Measurements from ENCODE around the gene DFFB.
"Not testable (repeated sequence)": the region's sequence is repeated elsewhere in the genome, so short reads cannot be mapped to it uniquely, and the experiment has no call there.

DFFB gene

GRCh38 chr1:3856923-3857790 lies at the start of gene DFFB, which contains the start of gene CEP104:
DFFB (plus strand) TSS chr1:3857476; CDS start chr1:3857604, 128 bp downstream.
CEP104 (minus strand) TSS chr1:3857211; CDS start chr1:3852407, 4,804 bp downstream.
- DNase-seq, result peak; percentile 99

GRCh38 chr1:3807769-3808168 lies 49.5 kb upstream of the DFFB start:
- DNase-seq, result no peak

GRCh38 chr1:3809680-3810079 lies 47.6 kb upstream of the DFFB start:
- DNase-seq, result no peak

GRCh38 chr1:3810149-3810761 lies 47.0 kb upstream of the DFFB start:
- not testable (repeated sequence) for DNase-seq

- DNase-seq, result no peak
These were observed 45.7 kb upstream of the DFFB start for GRCh38 chr1:3811595-3811911.

GRCh38 chr1:3814065-3814464 lies 43.2 kb upstream of the DFFB start:
- DNase-seq, result no peak

GRCh38 chr1:3814771-3815561 lies 42.3 kb upstream of the DFFB start:
- no peak for DNase-seq

GRCh38 chr1:3816331-3817137 lies 40.7 kb upstream of the DFFB start:
- DNase-seq, result no peak

- DNase-seq, result no peak
These were observed 40.0 kb upstream of the DFFB start for GRCh38 chr1:3817138-3817740.

- DNase-seq, result no peak
These were observed 39.3 kb upstream of the DFFB start for GRCh38 chr1:3817821-3818597.

- DNase-seq, result no peak
These were observed 37.5 kb upstream of the DFFB start for GRCh38 chr1:3819771-3820200.

- DNase-seq, result no peak
These were observed 37.0 kb upstream of the DFFB start for GRCh38 chr1:3820316-3820715.

GRCh38 chr1:3821004-3821403 lies 36.3 kb upstream of the DFFB start:
- no peak for DNase-seq

- no peak for DNase-seq
These were observed 35.8 kb upstream of the DFFB start for GRCh38 chr1:3821447-3821846.

- no peak for DNase-seq
These were observed 35.4 kb upstream of the DFFB start for GRCh38 chr1:3821908-3822307.

- no peak for DNase-seq
These were observed 34.9 kb upstream of the DFFB start for GRCh38 chr1:3822421-3822820.

- no peak for DNase-seq
These were observed 32.6 kb upstream of the DFFB start for GRCh38 chr1:3824650-3825049.

- no peak for DNase-seq
These were observed 31.9 kb upstream of the DFFB start for GRCh38 chr1:3825356-3825755.

GRCh38 chr1:3827813-3828307 lies 29.4 kb upstream of the DFFB start:
- DNase-seq, result peak; percentile 64

- no peak for DNase-seq
These were observed 28.9 kb upstream of the DFFB start for GRCh38 chr1:3828391-3828790.

GRCh38 chr1:3831689-3832088 lies 25.6 kb upstream of the DFFB start:
- no peak for DNase-seq

Data from islet precursor cell (in vitro differentiated cells).